Measurements from ENCODE around the gene CES2.
"Not testable (repeated sequence)": the region's sequence is repeated elsewhere in the genome, so short reads cannot be mapped to it uniquely, and the experiment has no call there.

The CES2 gene

DNA sequence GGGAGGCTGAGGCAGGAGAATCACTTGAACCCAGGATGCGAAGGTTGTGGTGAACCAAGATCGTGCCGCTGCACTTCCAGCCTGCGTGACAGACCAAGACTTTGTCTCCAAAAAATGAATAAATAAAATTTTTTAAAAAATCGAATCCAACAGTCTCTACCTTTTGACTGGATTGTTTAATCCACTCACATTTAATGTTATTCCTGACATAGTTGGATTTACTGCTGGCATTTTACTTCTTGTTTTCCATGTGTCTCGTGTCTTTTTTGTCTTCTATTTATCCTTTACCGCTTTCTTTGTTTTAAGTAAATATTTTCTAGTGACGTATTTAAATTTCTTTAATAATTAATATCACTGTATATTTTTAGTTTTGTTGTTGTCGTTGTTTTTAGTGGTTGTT is 47.7 kb downstream of the CES2 start:
- no peak for DNase-seq (ENCODE audit: low read depth)

DNA sequence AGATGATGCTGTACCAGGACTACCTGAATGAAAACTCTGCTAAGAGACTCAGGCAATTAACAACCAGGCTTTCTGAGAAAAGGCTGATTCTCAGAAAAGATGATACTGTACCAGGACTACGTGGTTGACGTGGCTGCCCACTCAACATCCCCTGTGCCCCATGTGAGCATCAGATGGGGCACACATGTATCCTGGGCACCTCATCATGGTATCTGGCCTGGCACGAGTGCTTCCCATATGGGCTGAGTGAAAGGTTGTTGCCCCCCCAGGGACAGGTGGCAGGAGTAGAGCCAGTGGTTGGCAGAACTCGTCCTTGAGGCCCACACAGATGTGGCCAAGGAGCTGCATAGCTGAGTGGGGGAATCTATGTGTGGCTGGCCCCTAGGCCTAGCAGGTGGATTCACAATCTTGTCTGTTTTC is 49.6 kb downstream of the CES2 start:
- no peak for DNase-seq (ENCODE audit: low read depth)

DNA sequence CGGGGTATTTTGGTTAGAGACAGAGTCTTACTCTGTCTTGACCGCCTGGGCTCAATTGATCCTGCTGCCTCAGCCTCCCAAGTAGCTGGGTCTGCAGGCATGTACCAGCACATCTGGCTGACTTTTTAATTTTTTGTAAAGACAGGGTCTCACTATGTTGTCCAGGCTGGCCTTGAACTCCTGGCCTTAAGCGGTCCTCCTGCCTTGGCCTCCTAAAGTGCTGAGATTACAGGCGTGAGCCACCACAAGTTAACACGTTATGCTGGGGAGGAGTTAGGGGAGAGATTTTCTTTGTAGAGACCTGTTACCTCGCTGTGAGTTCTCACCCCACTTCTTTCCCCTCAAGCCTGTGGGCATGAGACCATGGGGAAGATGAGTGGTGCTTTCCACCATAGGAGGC is 51.2 kb downstream of the CES2 start:
- DNase-seq (ENCODE audit: low read depth): no peak

DNA sequence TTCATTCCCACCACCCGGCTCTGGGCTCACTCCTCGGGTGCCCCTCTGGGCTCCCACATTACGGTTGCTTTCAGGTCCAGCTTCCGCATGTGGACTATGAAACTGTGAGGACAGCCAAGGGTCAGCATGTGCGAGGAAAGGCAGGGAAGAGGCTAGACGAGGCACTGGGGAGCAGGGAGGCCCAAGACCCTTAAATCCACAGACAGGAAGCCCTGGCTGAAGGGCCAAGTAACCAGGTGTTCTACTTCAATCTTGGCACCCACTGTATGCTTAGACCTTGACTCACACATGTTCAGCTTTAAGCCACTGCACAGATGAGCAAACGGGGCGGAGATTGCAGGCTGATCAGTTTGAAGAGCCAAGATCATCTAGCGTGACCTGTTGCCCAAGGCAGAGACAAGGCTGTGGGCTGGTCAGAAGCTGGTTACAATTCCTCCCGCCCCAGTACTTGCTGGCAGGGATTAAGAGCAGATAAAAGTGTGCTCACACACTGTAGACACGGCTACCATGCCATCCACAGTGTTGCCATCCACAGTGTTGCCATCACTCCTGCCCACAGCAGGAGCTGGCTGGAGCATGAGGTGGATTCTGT is 53.0 kb downstream of the CES2 start, which contains the start of gene CES4A:
Gene CES4A, plus strand, starts transcription at position 393 of the 592 bp plus-strand sequence. Its CDS starts 184 bp downstream, at position 577.
- no peak for DNase-seq (ENCODE audit: low read depth)

DNA sequence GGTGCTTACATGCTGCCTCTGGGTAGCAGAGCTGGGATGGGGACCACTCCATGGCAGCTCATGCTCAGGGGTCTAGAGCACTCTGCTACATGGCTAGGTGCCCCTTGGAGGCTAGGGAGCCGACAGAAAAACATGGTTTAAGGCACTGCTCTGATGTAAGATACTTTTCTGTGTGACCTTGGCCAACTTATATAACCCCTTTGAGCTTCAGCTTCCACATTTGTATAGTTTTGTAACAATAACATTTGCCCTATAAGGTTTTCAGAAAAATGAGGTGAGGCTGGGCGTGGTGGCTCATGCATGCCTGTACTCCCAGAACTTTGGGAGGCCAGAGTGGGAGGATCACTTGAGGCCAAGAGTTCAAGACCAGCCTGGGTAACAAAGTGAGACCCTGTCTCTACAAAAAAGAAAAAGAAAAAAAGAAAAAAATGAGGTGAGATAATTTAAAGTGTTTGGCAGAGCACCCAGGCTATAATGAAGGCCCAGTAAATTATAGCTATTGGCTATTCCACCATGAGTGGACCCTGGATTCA is 56.3 kb downstream of the CES2 start:
- DNase-seq (ENCODE audit: low read depth): no peak

DNA sequence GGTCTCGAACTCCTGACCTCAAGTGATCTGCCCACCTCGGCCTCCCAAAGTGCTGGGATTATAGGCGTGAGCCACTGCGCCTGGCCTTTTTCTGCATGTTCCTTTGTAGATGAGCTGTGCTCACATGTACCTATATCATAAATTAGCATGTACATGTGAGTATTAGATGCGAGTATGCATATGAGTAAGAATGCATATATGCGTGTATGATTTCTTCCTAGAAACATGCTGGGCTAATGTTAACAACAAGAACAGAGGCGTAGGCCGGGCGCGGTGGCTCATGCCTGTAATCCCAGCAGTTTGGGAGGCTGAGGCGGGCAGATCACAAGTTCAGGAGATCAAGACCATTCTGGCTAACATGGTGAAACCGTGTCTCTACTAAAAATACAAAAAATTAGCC is 58.2 kb downstream of the CES2 start:
- DNase-seq (ENCODE audit: low read depth): not testable (repeated sequence)
